ENCODE measurements around the gene PRSS27. TPM values are rescaled to one million over a fixed set of nuclear protein-coding genes. Genes with fewer than 3 reads are reported as not detected.

The PRSS27 gene
- total RNA-seq, 6 donors from 2014 or later: 0.91 to 8.1 (median 1.8) TPM

GRCh38 chr16:2706085-2706484 lies 13.9 kb downstream of the PRSS27 start:
- DNase-seq (peak in 1 of 2 donors; percentile 64), ATAC-seq (ENCODE audit: low FRiP score in 2 of 2) (no peak)
- WGBS, 2 donors: 83 to 99% methylated on average over 1 to 15 of the region's 17 CpGs
- H3K9me3 ChIP-seq: no peaks in the 10 kb centered on the region
- peaks cover 28 to 90% (median 75%) of the 10 kb centered on the region in 4 donors for H3K36me3 ChIP-seq
- no peaks in the 10 kb centered on the region for H3K4me1 ChIP-seq
- TF ChIP-seq POLR2AphosphoS5 (IDR thresholded peaks at IDR 0.05): no peak
- TF ChIP-seq EP300 (IDR thresholded peaks at IDR 0.05): no peak
- no peak for TF ChIP-seq POLR2A (IDR thresholded peaks at IDR 0.05)
- TF ChIP-seq CTCF (IDR thresholded peaks at IDR 0.05): no peak
- H3K27ac ChIP-seq: no peak overlapping the region
- H3K27me3 ChIP-seq: no peaks in the 10 kb centered on the region
- no peak overlapping the region for H3K4me3 ChIP-seq

- ATAC-seq (ENCODE audit: low FRiP score in 2 of 2) (no peak), DNase-seq (peak in 1 of 2 donors; percentile 46)
- Histone ChIP-seq H3K27me3 (no peaks in the 10 kb centered on the region), H3K9me3 (no peaks in the 10 kb centered on the region), H3K4me3 (no peak overlapping the region), H3K36me3 (peaks cover 31 to 98% (median 82%) of the 10 kb centered on the region in 4 donors), H3K27ac (no peak overlapping the region), H3K4me1 (no peaks in the 10 kb centered on the region)
- TF ChIP-seq CTCF (IDR thresholded peaks at IDR 0.05) (no peak), POLR2A (IDR thresholded peaks at IDR 0.05) (no peak), EP300 (IDR thresholded peaks at IDR 0.05) (no peak), POLR2AphosphoS5 (IDR thresholded peaks at IDR 0.05) (no peak)
- 96 to 100% methylated on average over 2 to 8 of the region's 10 CpGs for WGBS, 2 donors
These were observed 14.7 kb downstream of the PRSS27 start for GRCh38 chr16:2705351-2705750.

GRCh38 chr16:2704983-2705275 lies 15.1 kb downstream of the PRSS27 start:
- H3K36me3 ChIP-seq: peaks cover 33 to 98% (median 87%) of the 10 kb centered on the region in 4 donors
- H3K27me3 ChIP-seq: no peaks in the 10 kb centered on the region
- WGBS, 2 donors: 95 to 100% methylated on average over 4 to 14 of the region's 14 CpGs
- no peak overlapping the region for H3K27ac ChIP-seq
- H3K4me1 ChIP-seq: no peaks in the 10 kb centered on the region
- ATAC-seq (ENCODE audit: low FRiP score in 2 of 2) (no peak), DNase-seq (no peak)
- TF ChIP-seq CTCF (IDR thresholded peaks at IDR 0.05) (no peak), POLR2A (IDR thresholded peaks at IDR 0.05) (no peak), EP300 (IDR thresholded peaks at IDR 0.05) (no peak), POLR2AphosphoS5 (IDR thresholded peaks at IDR 0.05) (no peak)
- no peaks in the 10 kb centered on the region for H3K9me3 ChIP-seq
- H3K4me3 ChIP-seq: no peak overlapping the region

- Histone ChIP-seq H3K27me3 (no peaks in the 10 kb centered on the region), H3K4me3 (no peak overlapping the region), H3K4me1 (no peaks in the 10 kb centered on the region), H3K9me3 (no peaks in the 10 kb centered on the region), H3K36me3 (peaks cover 36 to 98% (median 89%) of the 10 kb centered on the region in 4 donors), H3K27ac (no peak overlapping the region)
- no peak for TF ChIP-seq CTCF (IDR thresholded peaks at IDR 0.05)
- TF ChIP-seq POLR2AphosphoS5 (IDR thresholded peaks at IDR 0.05): no peak
- no peak for TF ChIP-seq POLR2A (IDR thresholded peaks at IDR 0.05)
- no peak for TF ChIP-seq EP300 (IDR thresholded peaks at IDR 0.05)
- WGBS, 2 donors: 94 to 98% methylated on average over 21 to 33 of the region's 33 CpGs
- DNase-seq: peak in 1 of 2 donors; percentile 79
- ATAC-seq (ENCODE audit: low FRiP score in 2 of 2): no peak
These were observed 15.7 kb downstream of the PRSS27 start for GRCh38 chr16:2704166-2704982.

Measured in upper lobe of left lung (tissue), 6 donors.